OCI-M2 (cell line): ENCODE data around the gene SKP2.
"Not testable (repeated sequence)": the region's sequence is repeated elsewhere in the genome, so short reads cannot be mapped to it uniquely, and the experiment has no call there.

Experiments
- DNase-seq: peaks from one replicate; lab custom pipeline; 2025; ENCODE audit not compliant: unreplicated experiment; lab: John Stamatoyannopoulos, UW

Gene SKP2

DNA sequence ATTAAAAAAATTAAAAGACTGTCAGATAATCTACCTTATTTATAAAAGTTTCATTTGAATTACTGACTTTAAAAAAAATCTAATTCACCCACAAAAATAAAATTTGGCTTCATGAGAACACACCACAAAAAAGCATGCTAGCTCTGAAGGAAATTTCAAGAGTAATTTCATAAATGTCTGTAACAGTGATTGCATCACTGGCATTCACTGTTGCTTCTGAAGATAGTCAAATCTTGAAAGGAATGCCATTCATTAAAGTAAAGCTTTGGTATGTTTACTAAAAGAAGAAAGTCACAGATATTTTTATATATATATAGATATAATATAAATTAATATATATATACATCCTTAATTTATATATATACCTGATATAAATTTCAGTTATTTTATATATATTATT is 46.4 kb downstream of the SKP2 start:
- DNase-seq: no peak

GRCh38 chr5:36198783-36199182 is 46.9 kb downstream of the SKP2 start:
- not testable (repeated sequence) for DNase-seq

DNA sequence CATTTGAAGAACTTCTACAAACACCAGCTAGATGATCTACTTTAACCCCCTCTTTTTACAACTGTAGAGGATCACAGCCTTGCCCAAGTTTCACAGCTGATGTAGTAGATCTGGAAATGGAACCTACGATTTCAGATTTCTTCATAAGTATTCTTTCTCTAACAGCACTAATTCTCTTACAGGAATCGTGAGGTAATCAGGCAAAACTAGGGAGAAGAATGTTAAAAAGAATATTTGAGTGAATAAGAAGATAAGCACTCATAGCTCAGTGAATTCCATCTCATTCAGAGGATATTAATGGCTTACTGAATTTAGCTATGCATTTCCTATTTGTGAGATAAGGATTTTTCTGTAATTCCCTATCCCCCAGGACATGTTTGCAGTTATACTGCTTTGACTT is 47.7 kb downstream of the SKP2 start:
- DNase-seq: no peak

DNA sequence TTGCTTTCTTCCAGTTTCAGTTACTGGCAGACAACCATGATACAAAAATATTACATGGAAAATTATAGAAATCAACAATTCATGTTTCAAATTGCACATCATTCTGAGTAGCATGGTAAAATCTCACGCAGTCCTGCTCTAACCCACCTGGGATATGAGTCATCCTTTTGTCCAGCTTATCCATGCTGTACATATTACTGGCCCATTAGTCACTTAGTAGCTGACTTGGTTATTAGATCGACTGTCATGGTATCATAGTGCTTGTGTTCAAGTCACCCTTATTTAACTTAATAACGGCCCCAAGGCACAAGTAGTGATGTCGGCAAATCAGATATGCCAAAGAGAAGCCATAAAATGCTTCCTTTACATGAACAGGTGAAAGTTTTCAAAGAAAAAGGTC is 48.6 kb downstream of the SKP2 start:
- DNase-seq: no peak

- DNase-seq: no peak
Measured at GRCh38 chr5:36202521-36202961, 50.6 kb downstream of the SKP2 start.

GRCh38 chr5:36205329-36205728 is 53.4 kb downstream of the SKP2 start:
- no peak for DNase-seq

- DNase-seq: no peak
Measured at GRCh38 chr5:36206913-36207312, 55.0 kb downstream of the SKP2 start.

DNA sequence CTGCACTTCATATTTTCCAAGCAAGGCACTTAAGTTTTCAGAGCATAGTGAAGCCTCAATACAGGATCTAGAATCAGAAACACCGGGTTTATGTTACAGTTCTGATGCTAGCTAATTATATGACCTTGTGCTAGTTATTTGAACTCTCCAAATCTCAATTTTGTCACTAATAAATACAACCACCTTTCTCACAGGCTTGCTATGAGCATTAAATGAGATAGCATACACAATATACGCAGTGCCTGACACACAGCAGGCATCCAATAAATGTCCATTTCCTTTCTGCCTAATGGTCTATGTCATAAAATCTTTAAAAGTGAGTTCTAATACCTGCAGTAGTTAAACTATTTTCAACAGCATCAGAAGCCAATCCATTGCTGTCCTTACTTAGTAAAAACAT is 56.9 kb downstream of the SKP2 start:
- no peak for DNase-seq

GRCh38 chr5:36209664-36210063 is 57.8 kb downstream of the SKP2 start:
- no peak for DNase-seq

GRCh38 chr5:36214436-36214835 is 62.5 kb downstream of the SKP2 start:
- DNase-seq: no peak

DNA sequence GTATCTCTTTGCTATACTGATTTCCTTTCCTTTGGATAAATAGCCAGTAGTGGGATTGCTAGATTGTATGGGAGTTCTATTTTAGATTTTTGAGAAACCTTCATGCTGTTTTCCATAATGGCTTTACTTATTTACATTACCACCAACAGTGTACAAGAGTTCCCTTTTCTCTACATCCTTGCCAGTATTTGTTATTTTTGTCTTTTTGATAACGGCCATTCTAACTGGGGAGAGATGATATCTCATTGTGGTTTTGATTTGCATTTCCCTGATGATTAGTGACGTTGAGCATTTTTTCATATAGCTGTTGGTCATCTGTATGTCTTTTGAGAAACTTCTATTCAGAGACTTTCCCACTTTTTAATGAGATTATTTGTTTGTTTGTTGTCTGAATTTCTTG is 64.0 kb downstream of the SKP2 start:
- no peak for DNase-seq

GRCh38 chr5:36217567-36217966 is 65.7 kb downstream of the SKP2 start:
- DNase-seq: no peak

GRCh38 chr5:36217988-36218387 is 66.1 kb downstream of the SKP2 start:
- DNase-seq: no peak

- DNase-seq: no peak
Measured at GRCh38 chr5:36222620-36223019, 70.7 kb downstream of the SKP2 start.

DNA sequence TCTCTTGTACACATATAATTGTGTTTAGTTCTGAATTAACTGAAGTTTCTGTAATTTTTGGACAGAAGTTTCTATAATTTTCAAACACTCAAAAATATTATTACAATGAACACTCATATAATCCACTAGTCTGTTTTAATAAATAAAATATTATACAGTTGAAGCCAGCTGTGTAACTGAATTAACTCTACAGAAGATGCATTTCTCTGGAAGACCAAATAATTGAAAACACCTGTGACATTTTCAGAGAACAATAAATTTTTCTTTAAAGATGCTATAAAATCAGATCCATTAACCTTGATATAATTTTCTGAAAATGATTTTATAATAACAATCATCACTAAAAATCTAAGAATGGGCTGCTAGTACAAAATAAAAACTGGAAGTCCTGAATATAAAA is 75.1 kb downstream of the SKP2 start:
- DNase-seq: no peak

DNA sequence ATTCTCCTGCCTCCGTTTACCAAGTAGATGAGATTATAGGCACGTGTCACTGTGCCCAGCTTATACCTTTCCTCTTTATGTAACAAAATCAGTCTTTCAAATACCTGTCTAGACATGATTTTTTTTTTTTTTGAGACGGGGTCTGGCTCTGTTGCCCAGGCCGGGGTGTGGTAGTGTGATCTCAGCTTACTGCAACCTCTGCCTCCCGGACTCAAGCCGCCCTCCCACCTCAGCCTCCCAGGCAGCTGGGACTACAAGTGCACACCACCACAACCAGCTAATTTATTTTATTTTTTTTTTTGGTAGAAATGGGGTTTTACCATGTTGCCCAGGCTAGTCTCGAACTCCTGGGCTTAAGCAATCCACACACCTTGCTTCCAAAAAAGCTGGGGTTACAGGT is 76.6 kb downstream of the SKP2 start:
- no peak for DNase-seq

- DNase-seq: no peak
Measured at GRCh38 chr5:36230151-36230790, 78.4 kb downstream of the SKP2 start.

GRCh38 chr5:36232533-36232932 is 80.6 kb downstream of the SKP2 start:
- no peak for DNase-seq
